ENCODE data around the gene GDI1.

DNA sequence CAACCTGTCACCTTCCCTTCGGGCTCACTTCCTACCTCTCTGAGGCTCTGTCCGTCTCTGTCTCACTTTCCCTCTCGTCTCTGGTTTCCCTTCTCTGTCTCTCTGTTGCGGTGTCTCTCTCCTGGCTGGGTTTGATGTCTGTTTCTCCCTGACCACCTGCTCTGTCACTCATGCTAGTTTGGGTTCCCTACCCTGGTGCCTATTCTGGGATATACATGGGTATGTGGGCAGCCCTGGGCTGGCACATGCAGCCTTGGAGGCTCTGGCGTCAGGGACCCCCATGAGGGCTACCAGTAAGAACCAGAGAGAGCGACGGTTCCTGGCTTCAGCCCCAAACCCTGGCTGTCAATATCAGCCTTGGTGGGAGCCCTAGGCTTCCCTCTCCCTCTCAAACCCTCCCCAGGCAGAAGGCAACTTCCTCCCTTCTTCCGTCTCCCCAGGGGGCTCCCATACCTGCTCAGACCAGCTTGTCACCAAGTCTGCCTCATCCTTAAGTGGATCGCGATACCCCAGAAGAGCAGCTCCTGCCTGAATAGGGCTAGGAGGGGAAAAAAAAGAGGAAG, 28.2 kb upstream of the GDI1 start:
- TF ChIP-seq POLR2AphosphoS5 (IDR thresholded peaks at IDR 0.05; ENCODE audit: low read depth, low read length) (no peak), POLR2A (IDR thresholded peaks at IDR 0.05; ENCODE audit: low read depth, low read length) (no peak), TAF1 (IDR thresholded peaks at IDR 0.05; ENCODE audit: borderline replicate concordance, low read depth, low read length) (no peak)
